Central memory CD8-positive, alpha-beta T cell (primary cell): ENCODE data around the gene SMARCC1.
"Not testable (repeated sequence)": the region's sequence is repeated elsewhere in the genome, so short reads cannot be mapped to it uniquely, and the experiment has no call there.

Experiments used
- ATAC-seq: fragments of 150-1000 bp; cut with Tn5 transposase; replicated peaks from 2 replicates; pipeline ENCODE4 v1.10.0; 2022; ENCODE audit warnings: mild to moderate bottlenecking, moderate FRiP score, moderate number of reproducible peaks; ENCODE audit not compliant: poor library complexity, severe bottlenecking; ENCODE audit errors: extremely low read depth
- DNase-seq, 2 donors: peaks; one replicate each; pipeline ENCODE4 v3.0.0; 2021; ENCODE audit warnings: low spot score in 2 of 2
- H3K27ac Mint-ChIP-seq: one replicate; pipeline ENCODE4 v1.8.0; 2022; ENCODE audit warnings: low read depth, mild to moderate bottlenecking, moderate library complexity, mixed read lengths
- H3K27me3 Mint-ChIP-seq: one replicate; pipeline ENCODE4 v1.8.0; 2022; ENCODE audit warnings: mixed read lengths
- H3K36me3 Mint-ChIP-seq: one replicate; pipeline ENCODE4 v1.8.0; 2022; ENCODE audit warnings: mild to moderate bottlenecking, moderate library complexity, mixed read lengths; ENCODE audit not compliant: insufficient read depth
- H3K4me1 Mint-ChIP-seq: one replicate; pipeline ENCODE4 v1.8.0; 2022; ENCODE audit warnings: mixed read lengths
- H3K4me3 Mint-ChIP-seq: one replicate; pipeline ENCODE4 v1.8.0; 2022; ENCODE audit warnings: mild to moderate bottlenecking, moderate library complexity, mixed read lengths
- H3K9me3 Mint-ChIP-seq: one replicate; pipeline ENCODE4 v1.8.0; 2022; ENCODE audit warnings: mixed read lengths

SMARCC1 gene

DNA sequence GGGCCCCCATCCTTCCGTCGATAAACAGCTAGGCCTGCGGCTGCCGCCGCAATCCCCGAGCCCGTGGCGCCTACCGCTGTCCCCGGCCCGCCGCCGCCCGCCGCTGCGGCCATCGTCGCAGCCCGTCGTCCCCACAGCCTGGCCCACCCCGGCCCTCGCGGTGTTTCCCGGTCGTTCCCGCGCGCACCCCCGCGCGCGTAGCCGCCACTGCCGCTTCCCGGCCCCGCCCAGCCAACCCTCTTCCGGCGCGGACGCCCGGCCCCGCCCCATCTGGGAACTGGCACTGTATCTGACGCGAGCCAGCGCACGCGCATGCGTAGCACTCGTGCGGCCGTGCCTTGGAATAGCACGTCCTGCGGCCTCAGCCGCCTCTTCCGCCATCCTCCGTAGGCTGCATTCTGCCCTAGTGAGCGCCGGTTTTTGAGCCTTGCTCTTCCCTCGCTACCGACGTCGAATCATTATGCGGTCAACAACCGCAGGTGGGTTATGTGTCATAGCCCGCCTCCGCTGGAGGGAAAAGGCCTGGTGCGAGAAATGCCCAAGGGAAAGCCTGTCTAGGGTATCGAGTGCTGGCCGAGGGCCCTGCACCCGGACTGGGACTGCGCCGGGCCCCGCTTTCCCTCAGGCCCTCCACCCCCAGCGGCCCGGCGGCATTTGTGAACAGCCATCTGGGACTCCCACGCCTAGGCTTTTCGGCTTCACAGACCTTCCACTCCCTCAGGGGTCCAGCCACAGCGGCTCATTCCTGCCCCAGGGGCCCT is at the start of gene SMARCC1:
SMARCC1 (minus strand) TSS at position 209 of the 761 bp plus-strand sequence; CDS start at position 113, 96 bp downstream.
- Mint-ChIP-seq H3K4me3 (peak within 1 kb of the TSS; percentile 93), H3K27ac (peak within 1 kb of the TSS; percentile 96), H3K9me3 (no peaks in the 10 kb centered on the region), H3K27me3 (no peaks in the 10 kb centered on the region), H3K36me3 (peaks cover 18% of the 10 kb centered on the region), H3K4me1 (peaks cover 26% of the 10 kb centered on the region)
- DNase-seq (peak; percentile 91 to 95), ATAC-seq (peak; percentile 90)

DNA sequence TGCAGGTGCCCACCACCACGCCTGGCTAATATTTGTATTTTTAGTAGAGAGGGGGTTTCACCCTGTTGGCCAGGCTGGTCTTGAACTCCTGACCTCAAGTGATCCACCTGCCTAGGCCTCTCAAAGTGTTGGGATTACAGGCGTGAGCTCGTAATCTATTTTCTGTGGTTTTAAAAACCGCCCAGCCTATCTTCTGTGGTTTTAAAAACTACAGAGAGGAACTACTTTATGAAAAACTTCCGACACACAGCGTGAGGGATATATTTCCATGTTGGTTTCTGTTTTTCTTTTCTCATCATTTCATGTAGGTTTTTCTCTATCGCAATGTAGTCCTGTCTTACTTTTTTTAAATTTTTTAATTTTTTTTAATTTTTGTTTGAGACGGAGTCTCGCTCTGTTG is 47.8 kb upstream of the SMARCC1 start:
- not testable (repeated sequence) for H3K27me3 Mint-ChIP-seq, H3K4me3 Mint-ChIP-seq, H3K9me3 Mint-ChIP-seq, ATAC-seq, DNase-seq
- Mint-ChIP-seq H3K27ac (peak overlapping the region; percentile 32), H3K4me1 (peaks cover 34% of the 10 kb centered on the region), H3K36me3 (peaks cover 59% of the 10 kb centered on the region)

DNA sequence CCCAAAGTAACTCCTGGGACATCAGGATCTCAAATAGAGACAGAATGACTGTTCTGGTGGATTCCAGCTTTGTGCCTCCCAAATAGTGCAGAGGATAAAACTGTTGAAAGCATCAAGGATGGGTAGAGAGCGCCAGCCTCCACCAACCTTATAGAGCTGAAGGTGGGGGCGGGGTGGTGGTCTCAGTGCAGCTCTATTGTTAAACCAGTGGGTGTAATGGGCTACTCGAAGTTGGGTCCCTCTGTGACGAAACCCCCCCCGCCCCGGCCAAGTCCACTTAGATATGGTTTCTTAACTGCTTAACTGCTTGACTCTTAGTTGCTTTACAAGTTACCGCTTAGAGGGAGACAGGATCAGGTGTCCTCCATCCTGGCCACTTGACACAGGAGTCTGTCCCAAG is 43.9 kb upstream of the SMARCC1 start:
- H3K4me1 Mint-ChIP-seq: peaks cover 31% of the 10 kb centered on the region
- H3K27me3 Mint-ChIP-seq: no peaks in the 10 kb centered on the region
- peak overlapping the region; percentile 86 for H3K4me3 Mint-ChIP-seq
- H3K27ac Mint-ChIP-seq: peak overlapping the region; percentile 82
- ATAC-seq: no peak
- DNase-seq: no peak
- H3K9me3 Mint-ChIP-seq: no peaks in the 10 kb centered on the region
- peaks cover 33% of the 10 kb centered on the region for H3K36me3 Mint-ChIP-seq

DNA sequence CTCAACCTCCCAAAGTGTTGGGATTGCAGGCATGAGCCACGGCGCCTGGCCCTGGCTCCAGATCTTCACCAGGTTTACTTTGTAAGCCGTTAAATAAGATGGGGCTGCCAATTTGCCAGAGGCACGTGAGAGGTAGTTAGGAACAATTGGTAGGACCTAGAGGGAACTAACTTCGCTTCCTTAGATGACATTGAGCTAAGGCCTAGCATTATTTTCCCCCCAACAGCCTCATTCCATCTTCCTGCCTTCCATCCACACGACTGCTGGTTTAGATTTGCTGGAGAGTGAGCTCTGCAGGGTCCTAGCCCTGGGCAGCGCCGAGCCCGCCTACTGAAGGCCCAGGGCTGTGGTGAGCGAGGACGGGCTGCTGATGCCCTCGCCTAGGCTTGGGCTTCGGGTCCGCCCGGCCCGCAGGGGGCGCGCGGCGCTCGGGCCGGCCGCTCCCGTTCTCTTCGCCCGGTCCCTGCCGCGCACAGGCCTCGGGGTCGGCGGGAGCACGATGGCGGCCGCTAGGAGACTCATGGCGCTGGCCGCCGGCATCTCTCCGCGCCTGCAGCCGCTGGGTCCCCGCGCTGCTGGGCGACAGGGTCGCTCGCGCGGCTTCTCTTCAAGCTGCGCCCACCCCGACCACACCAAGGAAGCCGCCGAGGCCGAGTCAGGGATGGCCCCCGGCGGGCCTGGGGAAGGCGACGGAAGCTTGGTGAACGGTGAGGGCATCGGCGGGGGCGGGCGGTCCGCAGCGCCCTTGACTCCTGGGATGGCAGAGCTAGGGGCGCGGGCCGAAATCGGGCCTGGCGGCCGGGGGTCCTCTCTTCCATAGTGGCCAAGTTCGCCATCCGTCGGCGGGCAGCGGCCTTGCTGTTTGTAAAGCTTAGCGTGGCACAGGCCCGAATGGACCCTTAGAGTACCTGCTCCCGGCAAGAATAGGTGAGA is 43.1 kb upstream of the SMARCC1 start:
- peaks cover 30% of the 10 kb centered on the region for H3K36me3 Mint-ChIP-seq
- peak; percentile 99 for ATAC-seq
- H3K27me3 Mint-ChIP-seq: no peaks in the 10 kb centered on the region
- H3K9me3 Mint-ChIP-seq: no peaks in the 10 kb centered on the region
- H3K4me1 Mint-ChIP-seq: peaks cover 30% of the 10 kb centered on the region
- H3K4me3 Mint-ChIP-seq: peak overlapping the region; percentile 86
- peak overlapping the region; percentile 82 for H3K27ac Mint-ChIP-seq
- peak; percentile 57 to 66 for DNase-seq

DNA sequence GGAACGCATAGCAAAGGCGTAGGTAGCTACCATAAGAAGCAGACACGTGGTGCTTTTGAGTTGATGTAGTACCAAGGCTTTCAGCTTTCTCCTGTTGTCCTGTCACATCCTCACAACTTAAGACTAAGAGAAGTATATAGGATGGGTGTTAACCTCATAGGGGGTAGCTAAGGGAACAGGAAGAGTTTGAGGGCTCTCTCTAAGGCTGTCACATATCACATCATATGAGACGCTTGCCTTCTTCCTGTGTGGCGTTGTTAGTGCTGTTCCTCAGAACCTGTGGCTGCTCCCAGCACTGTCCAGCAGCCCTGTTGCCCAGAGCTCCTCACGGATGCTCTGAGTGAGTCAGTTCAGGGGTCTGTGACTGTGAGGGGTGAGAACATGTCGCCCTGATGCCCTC is 35.9 kb upstream of the SMARCC1 start:
- ATAC-seq (no peak), DNase-seq (no peak)
- Mint-ChIP-seq H3K9me3 (no peaks in the 10 kb centered on the region), H3K27me3 (no peaks in the 10 kb centered on the region), H3K4me3 (no peak overlapping the region), H3K36me3 (peaks cover 28% of the 10 kb centered on the region), H3K4me1 (no peaks in the 10 kb centered on the region), H3K27ac (no peak overlapping the region)

DNA sequence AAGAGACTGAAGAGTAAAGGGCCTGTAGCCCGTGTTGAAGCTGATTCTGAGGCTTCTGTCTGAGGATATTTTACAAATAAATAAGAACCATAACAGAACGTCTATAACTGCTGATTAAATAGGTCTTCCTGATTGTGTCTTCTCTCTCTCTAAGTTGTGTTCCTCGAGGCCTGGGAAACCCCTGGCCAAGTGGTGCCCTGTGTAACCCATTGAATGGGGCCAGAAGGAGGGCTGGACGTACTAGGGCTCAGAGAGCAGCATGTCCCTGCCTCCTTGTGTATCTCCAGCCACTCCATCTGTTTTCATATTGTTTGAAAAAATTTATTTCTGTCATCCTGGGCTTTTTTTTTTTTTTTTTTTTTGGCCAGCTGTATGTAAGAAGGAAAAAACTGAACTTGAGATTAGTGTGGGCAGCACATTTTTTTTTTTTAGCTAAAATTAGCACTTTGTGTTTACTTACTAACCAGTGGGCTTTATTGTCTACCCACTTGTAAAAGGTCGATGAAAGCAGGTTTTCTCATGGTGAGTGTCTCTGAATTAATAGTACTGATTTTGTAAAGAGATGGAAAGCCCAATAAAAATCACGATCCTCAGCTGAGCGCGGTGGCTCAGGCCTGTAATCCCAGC is 32.0 kb upstream of the SMARCC1 start:
- H3K4me1 Mint-ChIP-seq: no peaks in the 10 kb centered on the region
- no peak overlapping the region for H3K4me3 Mint-ChIP-seq
- no peaks in the 10 kb centered on the region for H3K9me3 Mint-ChIP-seq
- no peak for ATAC-seq
- no peak for DNase-seq
- no peaks in the 10 kb centered on the region for H3K27me3 Mint-ChIP-seq
- peaks cover 54% of the 10 kb centered on the region for H3K36me3 Mint-ChIP-seq
- no peak overlapping the region for H3K27ac Mint-ChIP-seq

DNA sequence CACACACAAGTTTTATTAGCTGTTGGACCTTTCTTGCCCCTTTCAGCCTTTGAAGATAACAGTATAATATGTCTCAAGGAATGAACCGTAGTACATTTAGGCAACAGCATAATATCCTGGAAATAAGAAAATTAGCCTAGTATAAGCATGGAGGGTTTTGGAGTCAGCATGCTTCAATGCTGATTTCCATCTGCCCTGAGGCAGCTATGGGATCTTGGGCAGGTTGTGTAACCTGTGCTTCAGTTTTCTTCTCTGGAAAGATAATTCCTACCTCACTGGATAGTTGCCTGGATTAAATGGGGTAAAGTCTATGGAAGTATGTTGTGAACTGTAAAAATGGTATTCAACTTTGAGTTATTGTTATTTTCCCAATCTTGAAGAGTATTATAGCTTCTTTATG is 22.9 kb upstream of the SMARCC1 start:
- Mint-ChIP-seq H3K9me3 (no peaks in the 10 kb centered on the region), H3K36me3 (peaks cover 24% of the 10 kb centered on the region), H3K27me3 (no peaks in the 10 kb centered on the region), H3K27ac (no peak overlapping the region), H3K4me3 (peak overlapping the region; percentile 92), H3K4me1 (peaks cover 10% of the 10 kb centered on the region)
- ATAC-seq (no peak), DNase-seq (no peak)

DNA sequence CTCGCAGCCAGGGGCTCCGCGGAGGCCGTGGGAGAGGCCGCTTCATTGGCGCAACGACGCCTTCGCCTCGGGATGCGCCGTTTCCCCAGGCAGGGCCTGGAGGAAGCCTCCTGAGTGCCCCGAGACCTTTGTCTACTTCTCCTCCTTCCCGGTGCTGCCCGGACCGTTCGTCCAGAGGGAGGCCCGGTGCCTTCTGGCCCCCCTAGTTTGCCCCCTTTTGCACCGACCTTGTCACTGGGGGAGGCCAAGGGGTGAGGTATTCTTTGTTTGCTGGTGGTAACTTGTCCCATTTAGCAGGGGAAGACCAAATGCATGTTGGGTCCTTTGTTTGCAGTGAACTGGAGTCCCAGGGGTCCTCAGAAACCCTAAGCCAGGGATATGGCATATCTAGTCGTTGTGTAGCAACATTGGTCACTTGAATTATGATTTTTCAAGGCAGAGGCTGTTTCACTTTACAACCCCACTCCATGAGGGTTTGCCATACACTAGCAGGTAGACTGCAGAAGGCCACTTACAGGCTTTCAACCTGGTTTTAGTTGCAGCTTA is 21.9 kb upstream of the SMARCC1 start:
- Mint-ChIP-seq H3K4me1 (peaks cover 10% of the 10 kb centered on the region), H3K36me3 (peaks cover 16% of the 10 kb centered on the region), H3K9me3 (no peaks in the 10 kb centered on the region), H3K4me3 (peak overlapping the region; percentile 92), H3K27me3 (no peaks in the 10 kb centered on the region), H3K27ac (peak overlapping the region; percentile 93)
- DNase-seq: no peak
- ATAC-seq: no peak

DNA sequence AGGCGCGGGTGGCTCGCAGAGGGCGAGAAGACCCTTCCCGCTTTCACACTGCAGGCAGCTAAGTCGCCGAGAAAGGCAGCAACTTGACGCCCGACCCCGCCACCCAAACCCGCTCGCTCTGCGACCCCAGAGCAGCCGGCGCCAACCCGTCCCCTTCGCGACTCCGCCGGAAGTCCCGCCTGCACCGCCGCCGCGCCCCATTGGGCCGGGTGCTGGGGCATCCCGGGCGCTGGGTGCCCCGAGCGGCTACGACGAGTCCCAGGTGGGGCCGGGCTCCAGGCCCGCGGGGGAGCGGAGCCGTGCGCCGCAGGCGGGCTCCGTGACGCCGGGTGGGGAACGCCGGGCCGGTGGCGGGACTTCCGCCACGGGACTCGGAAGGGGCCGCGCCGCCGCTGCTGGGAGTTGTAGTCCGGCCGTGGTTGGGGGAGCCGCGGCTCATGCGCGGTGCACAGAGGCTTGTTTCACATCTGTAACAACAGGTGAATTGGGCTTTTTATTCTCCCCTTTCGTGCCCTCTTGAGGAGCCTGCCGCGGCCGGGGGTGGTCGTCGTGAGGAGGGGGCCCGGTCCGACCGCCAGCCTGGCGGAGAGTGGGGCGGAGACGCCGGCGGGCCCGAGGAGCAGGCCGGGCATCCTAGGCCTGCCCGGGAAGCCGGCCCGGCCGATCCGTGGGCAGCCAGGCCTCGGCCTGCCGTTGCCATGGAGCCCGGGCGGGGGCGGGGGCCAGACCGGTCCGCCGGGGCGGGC is 21.2 kb upstream of the SMARCC1 start, which contains the start of gene DHX30:
DHX30 (plus strand) TSS at position 405 of the 746 bp plus-strand sequence. CDS start 7,546 bp downstream, outside the sequence.
- Mint-ChIP-seq H3K36me3 (peaks cover 11% of the 10 kb centered on the region), H3K4me1 (peaks cover 10% of the 10 kb centered on the region), H3K27me3 (no peaks in the 10 kb centered on the region), H3K9me3 (no peaks in the 10 kb centered on the region), H3K4me3 (peak within 1 kb of the TSS; percentile 92), H3K27ac (peak within 1 kb of the TSS; percentile 93)
- DNase-seq: peak; percentile 65 to 67
- peak; percentile 93 for ATAC-seq

DNA sequence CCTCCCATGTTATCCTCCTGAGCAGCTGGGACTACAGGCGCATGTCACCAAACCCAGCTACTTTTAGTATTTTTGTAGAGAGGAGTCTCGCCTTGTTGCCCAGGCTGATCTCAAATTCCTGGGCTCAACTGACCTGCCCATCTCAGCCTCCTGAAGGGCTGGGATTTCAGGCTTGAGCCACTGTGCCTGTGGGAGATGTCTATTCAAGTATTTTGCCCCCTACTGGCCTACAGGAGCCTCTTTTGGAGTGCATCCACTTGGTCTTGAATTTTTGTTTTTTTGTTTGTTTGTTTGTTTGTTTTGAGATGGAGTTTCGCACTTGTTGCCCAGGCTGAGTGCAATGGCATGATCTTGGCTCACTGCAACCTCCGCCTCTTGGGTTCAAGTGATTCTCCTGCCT is 18.0 kb upstream of the SMARCC1 start:
- H3K36me3 Mint-ChIP-seq: peaks cover 3% of the 10 kb centered on the region
- H3K27me3 Mint-ChIP-seq: no peaks in the 10 kb centered on the region
- no peak for ATAC-seq
- H3K27ac Mint-ChIP-seq: no peak overlapping the region
- peaks cover 10% of the 10 kb centered on the region for H3K4me1 Mint-ChIP-seq
- DNase-seq: no peak
- H3K9me3 Mint-ChIP-seq: no peaks in the 10 kb centered on the region
- no peak overlapping the region for H3K4me3 Mint-ChIP-seq

DNA sequence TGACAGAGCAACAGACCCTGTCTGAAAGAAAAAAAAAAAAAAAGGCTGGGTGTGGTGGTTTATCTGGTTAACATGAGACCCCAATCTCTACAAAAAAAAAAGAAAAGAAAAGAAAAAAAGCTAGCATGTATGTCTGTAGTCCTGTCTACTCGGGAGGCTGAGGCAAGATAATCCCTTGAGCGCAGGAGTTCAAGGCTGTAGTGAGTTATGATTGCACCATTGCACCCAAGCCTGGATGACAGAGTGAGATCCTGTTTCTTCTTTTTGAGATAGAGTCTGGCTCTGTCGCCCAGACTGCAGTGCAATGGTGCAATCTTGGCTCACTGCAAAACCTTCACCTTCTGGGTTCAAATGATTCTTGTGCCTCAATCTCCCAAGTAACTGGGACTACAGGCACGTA is 12.9 kb upstream of the SMARCC1 start:
- no peak overlapping the region for H3K27ac Mint-ChIP-seq
- ATAC-seq (no peak), DNase-seq (no peak)
- no peaks in the 10 kb centered on the region for H3K9me3 Mint-ChIP-seq
- H3K36me3 Mint-ChIP-seq: no peaks in the 10 kb centered on the region
- H3K27me3 Mint-ChIP-seq: no peaks in the 10 kb centered on the region
- H3K4me1 Mint-ChIP-seq: no peaks in the 10 kb centered on the region
- no peak overlapping the region for H3K4me3 Mint-ChIP-seq
